GM12874 (cell line): ENCODE results near the gene HIPK3.

ENCODE experiments used
- CTCF ChIP-seq: IDR thresholded peaks from 2 replicates; pipeline ENCODE4 v1.5.1; 2011; ENCODE audit warnings: low read depth, mild to moderate bottlenecking, control low read depth, low read length, moderate library complexity; ENCODE audit not compliant: insufficient read depth

The HIPK3 gene

GRCh38 chr11:33311680-33312079 lies 54.5 kb downstream of the HIPK3 start:
- no peak for TF ChIP-seq CTCF

GRCh38 chr11:33315822-33316221 lies 58.6 kb downstream of the HIPK3 start:
- no peak for TF ChIP-seq CTCF

- no peak for TF ChIP-seq CTCF
Observed at GRCh38 chr11:33317662-33318061, 60.5 kb downstream of the HIPK3 start.

- no peak for TF ChIP-seq CTCF
Observed at GRCh38 chr11:33320016-33320813, 63.0 kb downstream of the HIPK3 start.

GRCh38 chr11:33320814-33321330 lies 63.7 kb downstream of the HIPK3 start:
- no peak for TF ChIP-seq CTCF

- no peak for TF ChIP-seq CTCF
Observed at GRCh38 chr11:33321422-33321821, 64.2 kb downstream of the HIPK3 start.

- TF ChIP-seq CTCF, result no peak
Observed at GRCh38 chr11:33323421-33323820, 66.2 kb downstream of the HIPK3 start.
